NCI-H2171 treated with DMSO at 0.1 percent for 48 hours (cell line): ENCODE measurements around the gene DLEC1.
"Not testable (repeated sequence)": the region's sequence is repeated elsewhere in the genome, so short reads cannot be mapped to it uniquely, and the experiment has no call there.

Source experiments
- DNase-seq: peaks from one replicate; lab custom pipeline; 2025; lab: John Stamatoyannopoulos, UW

The DLEC1 gene

GRCh38 chr3:38084334-38085310 is 45.6 kb downstream of the DLEC1 start:
- no peak for DNase-seq

- no peak for DNase-seq
These were observed 46.4 kb downstream of the DLEC1 start for GRCh38 chr3:38085311-38085942.

- DNase-seq, result no peak
These were observed 46.9 kb downstream of the DLEC1 start for GRCh38 chr3:38085943-38086324.

- no peak for DNase-seq
These were observed 47.5 kb downstream of the DLEC1 start for GRCh38 chr3:38086496-38086895.

GRCh38 chr3:38087278-38087677 is 48.3 kb downstream of the DLEC1 start:
- not testable (repeated sequence) for DNase-seq

GRCh38 chr3:38088126-38089078 is 49.4 kb downstream of the DLEC1 start:
- no peak for DNase-seq

GRCh38 chr3:38089163-38089562 is 50.2 kb downstream of the DLEC1 start:
- no peak for DNase-seq

- DNase-seq, result no peak
These were observed 51.4 kb downstream of the DLEC1 start for GRCh38 chr3:38090453-38090852.

- DNase-seq, result no peak
These were observed 56.0 kb downstream of the DLEC1 start for GRCh38 chr3:38094999-38095398.

GRCh38 chr3:38095669-38096483 is 56.9 kb downstream of the DLEC1 start:
- DNase-seq, result no peak

- no peak for DNase-seq
These were observed 58.7 kb downstream of the DLEC1 start for GRCh38 chr3:38097446-38098375.

- DNase-seq, result no peak
These were observed 59.3 kb downstream of the DLEC1 start for GRCh38 chr3:38098376-38098723.

GRCh38 chr3:38099518-38099917 is 60.5 kb downstream of the DLEC1 start:
- DNase-seq, result no peak

- DNase-seq, result no peak
These were observed 61.5 kb downstream of the DLEC1 start for GRCh38 chr3:38100498-38100897.

GRCh38 chr3:38101811-38102443 is 62.9 kb downstream of the DLEC1 start:
- no peak for DNase-seq

GRCh38 chr3:38102444-38102814 is 63.4 kb downstream of the DLEC1 start:
- no peak for DNase-seq

- no peak for DNase-seq
These were observed 66.5 kb downstream of the DLEC1 start for GRCh38 chr3:38105525-38105924.

GRCh38 chr3:38107911-38108648 is 69.1 kb downstream of the DLEC1 start:
- no peak for DNase-seq
